IMR-90 (cell line): ENCODE measurements around the gene OR10H3.

ENCODE experiments used
- CHD1 ChIP-seq: IDR thresholded peaks from 2 replicates; pipeline ENCODE4 v1.6.1; 2012; ENCODE audit warnings: low read depth, low read length, improper control_type of control experiment
- MAFK ChIP-seq: IDR thresholded peaks from 2 replicates; pipeline ENCODE4 v1.6.1; 2012; ENCODE audit warnings: low read depth, low read length, improper control_type of control experiment
- POLR2A ChIP-seq: IDR thresholded peaks from 2 replicates; pipeline ENCODE4 v1.6.1; 2012; ENCODE audit warnings: mild to moderate bottlenecking, low read depth, low read length
- RAD21 ChIP-seq: IDR thresholded peaks from 2 replicates; pipeline ENCODE4 v1.6.1; 2012; ENCODE audit warnings: low read length, improper control_type of control experiment
- RFX5 ChIP-seq: IDR thresholded peaks from 2 replicates; pipeline ENCODE4 v1.8.0; 2012; ENCODE audit warnings: low read depth, mild to moderate bottlenecking, low read length, moderate library complexity
- TF ChIP-seq, protein P1 (sequence below): conservative IDR thresholded peaks from 2 replicates; pipeline ENCODE4 v1.5.1; 2012; ENCODE audit warnings: mild to moderate bottlenecking, low read depth, low read length, improper control_type of control experiment

DNA sequence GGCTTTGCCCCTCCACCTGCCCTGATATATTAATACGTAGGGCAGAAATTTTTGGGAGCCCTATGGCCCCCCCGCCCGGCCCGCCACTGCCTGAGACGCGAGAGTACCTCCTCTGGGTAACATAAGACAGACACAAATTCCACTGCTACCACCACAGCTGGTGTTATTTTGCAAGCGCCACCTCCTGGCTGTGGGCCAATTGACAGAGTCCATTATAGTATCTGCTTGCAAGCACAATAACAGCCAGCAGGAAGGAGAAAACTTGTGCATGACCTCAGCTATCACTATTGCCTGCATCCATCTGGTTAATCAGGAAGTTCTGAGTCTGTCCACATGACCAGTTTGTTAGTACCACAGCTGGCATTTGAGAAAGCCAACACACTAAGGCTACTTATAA, 35.3 kb upstream of the OR10H3 start:
- TF ChIP-seq RFX5 (no peak), RAD21 (no peak), POLR2A (no peak), MAFK (no peak), CHD1 (no peak)
- TF ChIP-seq, protein P1, sequence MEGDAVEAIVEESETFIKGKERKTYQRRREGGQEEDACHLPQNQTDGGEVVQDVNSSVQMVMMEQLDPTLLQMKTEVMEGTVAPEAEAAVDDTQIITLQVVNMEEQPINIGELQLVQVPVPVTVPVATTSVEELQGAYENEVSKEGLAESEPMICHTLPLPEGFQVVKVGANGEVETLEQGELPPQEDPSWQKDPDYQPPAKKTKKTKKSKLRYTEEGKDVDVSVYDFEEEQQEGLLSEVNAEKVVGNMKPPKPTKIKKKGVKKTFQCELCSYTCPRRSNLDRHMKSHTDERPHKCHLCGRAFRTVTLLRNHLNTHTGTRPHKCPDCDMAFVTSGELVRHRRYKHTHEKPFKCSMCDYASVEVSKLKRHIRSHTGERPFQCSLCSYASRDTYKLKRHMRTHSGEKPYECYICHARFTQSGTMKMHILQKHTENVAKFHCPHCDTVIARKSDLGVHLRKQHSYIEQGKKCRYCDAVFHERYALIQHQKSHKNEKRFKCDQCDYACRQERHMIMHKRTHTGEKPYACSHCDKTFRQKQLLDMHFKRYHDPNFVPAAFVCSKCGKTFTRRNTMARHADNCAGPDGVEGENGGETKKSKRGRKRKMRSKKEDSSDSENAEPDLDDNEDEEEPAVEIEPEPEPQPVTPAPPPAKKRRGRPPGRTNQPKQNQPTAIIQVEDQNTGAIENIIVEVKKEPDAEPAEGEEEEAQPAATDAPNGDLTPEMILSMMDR = no peak
